Suppressor macrophage treated with lipopolysaccharide for 1 hour (primary cell): ENCODE data around the gene CDC25B.
"Not testable (repeated sequence)": the region's sequence is repeated elsewhere in the genome, so short reads cannot be mapped to it uniquely, and the experiment has no call there.

ENCODE experiments used
- DNase-seq, 3 donors: peaks; one replicate each; pipeline ENCODE4 v3.0.0-alpha.2; 2020 to 2022

Gene CDC25B

DNA sequence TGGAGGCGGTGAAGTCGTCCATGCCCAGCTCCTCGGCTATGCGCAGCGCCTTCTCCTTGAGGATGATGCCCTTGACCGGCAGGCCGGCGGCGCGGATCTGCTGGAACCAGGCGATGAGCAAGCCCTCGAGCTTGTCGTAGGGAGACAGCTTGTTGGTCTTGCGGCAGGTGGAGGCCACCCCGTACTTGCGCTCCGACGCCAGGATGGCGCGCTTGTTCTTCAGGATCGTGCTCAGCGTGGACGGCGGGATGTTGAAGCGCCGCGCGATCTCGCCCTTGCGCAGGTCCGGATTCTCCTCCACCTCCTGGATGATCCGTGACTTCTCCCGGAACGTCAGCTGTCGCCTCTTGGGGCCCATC lies 10.0 kb upstream of the CDC25B start:
- DNase-seq = peak; percentile 60 to 77 (median 66)

DNA sequence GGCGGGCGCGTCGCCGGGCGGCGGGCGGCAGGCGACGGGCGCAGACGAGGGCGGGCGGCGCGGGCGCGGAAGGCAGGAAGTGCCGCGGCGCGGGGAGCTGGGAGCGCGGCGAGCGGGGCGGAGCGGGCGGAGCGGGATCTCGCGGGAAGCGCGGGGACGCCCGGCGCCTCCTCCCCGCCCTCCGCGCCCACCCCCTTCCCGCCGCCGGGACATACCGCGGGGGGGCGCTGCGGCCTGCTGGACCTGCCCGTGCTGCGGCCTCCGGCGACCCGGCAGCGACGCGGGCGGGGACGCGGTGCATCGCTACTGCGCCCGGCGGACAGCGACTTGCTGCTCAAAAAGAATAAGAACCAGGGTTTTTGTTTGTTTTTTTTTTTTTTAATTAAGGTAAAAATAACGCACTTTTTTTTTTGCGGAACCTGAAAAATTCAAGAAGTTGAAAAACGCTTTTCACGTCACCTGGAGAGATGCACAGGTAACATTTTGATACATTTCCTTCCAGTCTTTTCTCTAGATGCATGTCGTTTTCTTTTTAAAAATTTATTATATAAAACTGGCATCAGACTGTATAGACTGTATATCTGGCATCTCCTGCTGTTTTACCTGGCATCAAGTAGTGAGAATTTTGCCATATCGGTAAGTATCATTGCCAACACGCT lies 9.3 kb upstream of the CDC25B start, which contains the start of gene CENPB:
Gene CENPB, minus strand, starts transcription at position 76 of the 659 bp plus-strand sequence. CDS start 257 bp downstream, outside the sequence.
- peak; percentile 92 to 98 (median 96) for DNase-seq

GRCh38 chr20:3787324-3788014 lies 8.6 kb upstream of the CDC25B start:
- DNase-seq = no peak

GRCh38 chr20:3788685-3789155 lies 7.4 kb upstream of the CDC25B start:
- peak in 1 of 3 donors; percentile 30 for DNase-seq

DNA sequence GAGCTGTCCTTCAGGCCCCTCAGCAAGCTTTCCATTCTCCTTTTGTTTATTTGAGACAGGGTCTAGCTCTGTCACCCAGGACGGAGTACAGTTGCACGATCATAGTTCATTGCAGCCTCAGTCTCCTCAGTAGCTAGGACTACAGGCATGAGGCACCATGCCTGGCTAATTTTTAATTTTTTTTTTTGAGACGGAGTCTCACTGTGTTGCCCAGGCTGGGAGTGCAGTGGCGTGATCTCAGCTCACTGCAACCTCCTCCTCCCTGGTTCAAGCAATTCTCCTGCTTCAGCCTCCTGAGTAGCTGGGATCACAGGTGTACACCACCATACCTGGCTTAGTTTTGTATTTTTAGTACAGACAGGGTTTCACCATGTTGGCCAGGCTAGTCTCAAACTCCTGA lies 6.9 kb upstream of the CDC25B start:
- not testable (repeated sequence) for DNase-seq

- not testable (repeated sequence) for DNase-seq
Measured at GRCh38 chr20:3794168-3794567, 1.9 kb upstream of the CDC25B start.

- DNase-seq = no peak
Measured at GRCh38 chr20:3794701-3795420, 1.2 kb upstream of the CDC25B start.

DNA sequence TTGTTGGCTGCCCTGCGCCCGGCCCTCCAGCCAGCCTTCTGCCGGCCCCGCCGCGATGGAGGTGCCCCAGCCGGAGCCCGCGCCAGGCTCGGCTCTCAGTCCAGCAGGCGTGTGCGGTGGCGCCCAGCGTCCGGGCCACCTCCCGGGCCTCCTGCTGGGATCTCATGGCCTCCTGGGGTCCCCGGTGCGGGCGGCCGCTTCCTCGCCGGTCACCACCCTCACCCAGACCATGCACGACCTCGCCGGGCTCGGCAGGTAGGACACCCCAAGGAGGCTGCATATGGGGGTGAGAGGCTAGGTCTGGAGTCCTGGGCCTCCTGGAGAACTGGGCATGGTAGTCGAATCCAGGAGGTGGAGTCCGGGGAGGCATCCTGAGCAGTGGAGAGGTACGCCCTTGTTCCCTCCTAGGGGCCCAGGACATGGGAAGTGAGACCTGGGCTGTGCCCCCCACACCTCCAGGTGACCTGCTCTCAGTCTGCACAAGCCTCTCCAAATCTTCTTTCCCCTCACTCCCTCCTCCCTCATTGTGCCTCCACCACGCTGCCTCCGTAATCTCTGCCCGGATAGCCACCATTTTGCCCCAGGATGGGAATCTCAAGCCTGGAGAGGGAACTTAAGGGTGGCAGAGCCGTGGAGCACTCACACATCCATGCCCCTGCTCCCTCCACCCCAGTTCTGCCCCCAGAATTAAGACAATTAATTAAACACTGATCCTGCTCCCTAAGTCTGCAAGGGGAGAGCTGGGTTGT lies 541 bp downstream of the CDC25B start:
- no peak for DNase-seq

DNA sequence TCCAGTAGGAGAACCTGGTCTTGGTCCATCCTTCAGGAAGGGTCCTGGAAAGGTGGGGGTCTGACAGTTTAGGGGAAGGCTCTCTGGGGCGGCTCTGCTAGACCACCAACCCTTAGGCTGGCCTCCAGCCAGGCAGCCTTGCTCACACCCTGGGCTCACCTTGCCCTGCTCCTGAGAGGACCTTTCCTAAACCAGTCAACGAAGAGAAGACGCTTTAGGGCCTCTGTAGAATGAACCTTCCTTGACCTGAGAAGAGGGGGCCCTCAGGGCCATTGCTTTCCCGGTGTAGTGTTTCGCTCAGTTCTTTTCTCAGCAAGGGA lies 1.1 kb downstream of the CDC25B start:
- DNase-seq = no peak

DNA sequence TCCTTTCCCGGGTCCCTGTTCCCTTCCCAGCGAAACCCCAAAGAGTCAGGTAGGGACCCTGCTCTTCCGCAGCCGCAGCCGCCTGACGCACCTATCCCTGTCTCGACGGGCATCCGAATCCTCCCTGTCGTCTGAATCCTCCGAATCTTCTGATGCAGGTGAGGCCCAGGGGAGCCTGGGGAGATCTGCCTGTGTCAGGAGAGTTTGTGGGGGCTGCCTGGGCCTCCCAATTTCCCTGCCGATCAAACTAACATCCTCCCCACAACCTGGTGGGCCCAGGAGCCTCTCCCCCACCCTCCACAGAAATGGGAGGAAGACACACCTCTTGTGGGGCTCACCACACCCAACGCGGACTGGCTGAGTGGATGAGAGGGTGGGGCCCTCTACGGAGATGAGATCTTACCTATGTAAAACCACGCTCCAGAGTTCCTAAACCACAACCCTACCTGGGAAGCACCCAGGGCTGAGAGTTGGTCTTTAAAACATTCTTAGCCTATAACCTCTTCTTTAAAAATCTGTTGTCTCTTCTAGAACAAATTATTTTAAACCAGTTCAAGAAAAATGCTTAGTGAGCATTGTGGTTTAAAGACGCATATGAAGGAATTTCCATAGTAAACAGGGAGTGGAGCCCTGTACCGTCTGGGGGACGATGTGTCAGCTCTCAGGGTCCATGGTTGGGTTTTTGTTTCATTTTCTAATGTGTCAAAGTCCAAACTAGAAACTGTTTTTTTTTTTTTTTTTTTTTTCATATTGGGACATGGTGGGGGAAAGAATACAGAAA lies 1.7 kb downstream of the CDC25B start:
- peak; percentile 61 to 87 (median 69) for DNase-seq

DNA sequence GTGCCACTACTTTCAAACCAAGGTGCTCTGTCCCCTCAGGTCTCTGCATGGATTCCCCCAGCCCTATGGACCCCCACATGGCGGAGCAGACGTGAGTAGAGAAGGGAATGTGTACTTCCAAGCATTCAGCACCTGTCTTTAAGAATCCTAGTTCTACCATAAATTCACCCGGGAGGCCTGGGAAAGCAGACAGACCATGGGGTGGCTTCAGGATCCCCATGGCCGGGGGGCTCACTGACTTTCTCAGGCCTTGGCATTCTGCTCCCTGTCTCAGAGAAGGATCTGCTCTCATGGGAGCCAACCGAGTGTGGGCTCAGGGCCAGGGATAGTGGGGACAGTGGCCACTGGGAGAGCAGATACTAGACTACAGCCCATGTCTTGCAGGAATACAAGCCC lies 2.3 kb downstream of the CDC25B start:
- DNase-seq = no peak

- DNase-seq = no peak
Measured at GRCh38 chr20:3798908-3799248, 2.8 kb downstream of the CDC25B start.

GRCh38 chr20:3800256-3800877 lies 4.3 kb downstream of the CDC25B start:
- DNase-seq = no peak

GRCh38 chr20:3800878-3801260 lies 4.8 kb downstream of the CDC25B start:
- DNase-seq = no peak

GRCh38 chr20:3801299-3801698 lies 5.2 kb downstream of the CDC25B start:
- no peak for DNase-seq

GRCh38 chr20:3801846-3802245 lies 5.7 kb downstream of the CDC25B start:
- no peak for DNase-seq

- no peak for DNase-seq
Measured at GRCh38 chr20:3802524-3803239, 6.6 kb downstream of the CDC25B start.

DNA sequence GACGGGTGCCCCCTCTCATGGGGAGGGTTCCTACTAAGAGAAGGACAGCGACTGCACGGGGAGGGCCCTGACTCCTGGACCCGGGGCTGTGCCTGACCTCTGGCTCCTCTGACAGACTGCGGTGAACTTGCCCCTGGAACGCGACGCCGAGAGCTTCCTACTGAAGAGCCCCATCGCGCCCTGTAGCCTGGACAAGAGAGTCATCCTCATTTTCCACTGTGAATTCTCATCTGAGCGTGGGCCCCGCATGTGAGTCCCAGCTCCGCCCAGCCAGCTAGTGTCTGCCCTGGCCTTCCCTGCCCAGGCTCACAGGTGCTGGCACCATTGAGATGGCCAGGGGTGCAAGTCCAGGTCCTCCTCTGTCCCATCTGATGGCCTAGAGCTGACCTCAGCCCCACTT lies 7.2 kb downstream of the CDC25B start:
- no peak for DNase-seq

DNA sequence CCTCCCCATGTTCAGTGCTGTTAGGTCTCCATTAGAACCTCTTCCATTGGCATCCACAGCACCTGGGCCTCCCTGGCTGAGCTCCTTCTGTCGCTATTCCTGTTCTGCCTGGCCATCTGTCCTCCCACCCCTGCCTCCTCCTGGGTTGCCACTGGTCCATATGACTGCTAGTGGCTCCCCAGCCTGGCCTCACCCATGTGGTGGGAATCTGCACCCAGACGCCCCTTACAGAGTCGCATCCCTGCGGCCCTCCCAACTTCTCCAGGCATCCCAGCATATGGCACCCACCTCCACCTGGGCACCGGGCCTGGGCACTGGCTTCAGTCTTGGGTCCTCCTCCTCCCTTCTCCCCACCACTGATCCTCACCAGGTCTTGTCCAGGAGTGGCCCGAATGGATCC lies 7.7 kb downstream of the CDC25B start:
- DNase-seq = no peak

DNA sequence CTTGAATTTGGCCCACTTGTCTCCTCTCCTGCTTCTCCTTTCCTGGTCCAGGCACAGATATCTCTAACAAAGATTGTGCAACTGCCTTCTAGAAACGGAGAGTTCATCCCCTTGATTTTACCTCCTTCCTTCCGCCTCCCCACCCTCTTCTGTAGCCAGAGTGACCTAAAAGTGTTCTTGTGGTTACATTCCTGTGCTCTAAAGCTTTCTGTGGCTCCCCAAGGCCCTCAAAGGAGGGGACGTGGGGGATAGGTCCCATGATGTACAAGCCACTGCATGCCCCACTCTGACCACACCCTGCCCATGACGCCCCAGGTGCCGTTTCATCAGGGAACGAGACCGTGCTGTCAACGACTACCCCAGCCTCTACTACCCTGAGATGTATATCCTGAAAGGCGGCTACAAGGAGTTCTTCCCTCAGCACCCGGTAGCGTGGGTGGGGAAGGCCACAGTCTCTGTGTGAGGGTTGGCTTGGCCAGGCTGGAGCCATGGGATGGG lies 8.2 kb downstream of the CDC25B start:
- DNase-seq = no peak

DNA sequence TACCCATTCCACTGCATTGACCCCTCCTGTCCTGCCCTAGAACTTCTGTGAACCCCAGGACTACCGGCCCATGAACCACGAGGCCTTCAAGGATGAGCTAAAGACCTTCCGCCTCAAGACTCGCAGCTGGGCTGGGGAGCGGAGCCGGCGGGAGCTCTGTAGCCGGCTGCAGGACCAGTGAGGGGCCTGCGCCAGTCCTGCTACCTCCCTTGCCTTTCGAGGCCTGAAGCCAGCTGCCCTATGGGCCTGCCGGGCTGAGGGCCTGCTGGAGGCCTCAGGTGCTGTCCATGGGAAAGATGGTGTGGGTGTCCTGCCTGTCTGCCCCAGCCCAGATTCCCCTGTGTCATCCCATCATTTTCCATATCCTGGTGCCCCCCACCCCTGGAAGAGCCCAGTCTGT lies 8.7 kb downstream of the CDC25B start:
- DNase-seq = no peak
